Kidney capillary endothelial cell (primary cell): ENCODE data around the gene CACNA2D2.
A peak's percentile ranks its signal among the peaks of the same experiment; 100 is the strongest.

Source experiments
- DNase-seq: peaks from one replicate; pipeline ENCODE4 v3.0.0-alpha.2; 2018; ENCODE audit warnings: low spot score

Gene CACNA2D2

DNA sequence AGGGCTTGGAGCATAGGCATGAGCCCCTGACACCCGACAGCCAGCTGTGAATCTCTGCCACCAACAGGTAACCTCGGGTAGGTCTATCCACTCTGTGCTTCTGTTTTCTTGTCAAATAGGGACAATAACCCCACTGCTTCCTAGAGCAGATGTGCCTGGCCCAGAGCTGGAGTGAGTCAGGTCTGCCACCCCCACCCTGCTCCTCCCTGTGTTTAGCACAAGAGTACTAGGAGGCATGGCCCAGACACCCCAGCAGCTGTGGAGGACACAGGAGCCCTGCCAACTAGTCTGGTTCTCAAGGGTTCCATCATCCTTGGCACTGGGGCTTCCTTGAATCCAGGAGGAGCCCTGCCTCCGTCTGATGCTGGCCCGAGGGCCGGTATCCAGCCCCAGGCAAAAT is 110.4 kb downstream of the CACNA2D2 start:
- DNase-seq = no peak

DNA sequence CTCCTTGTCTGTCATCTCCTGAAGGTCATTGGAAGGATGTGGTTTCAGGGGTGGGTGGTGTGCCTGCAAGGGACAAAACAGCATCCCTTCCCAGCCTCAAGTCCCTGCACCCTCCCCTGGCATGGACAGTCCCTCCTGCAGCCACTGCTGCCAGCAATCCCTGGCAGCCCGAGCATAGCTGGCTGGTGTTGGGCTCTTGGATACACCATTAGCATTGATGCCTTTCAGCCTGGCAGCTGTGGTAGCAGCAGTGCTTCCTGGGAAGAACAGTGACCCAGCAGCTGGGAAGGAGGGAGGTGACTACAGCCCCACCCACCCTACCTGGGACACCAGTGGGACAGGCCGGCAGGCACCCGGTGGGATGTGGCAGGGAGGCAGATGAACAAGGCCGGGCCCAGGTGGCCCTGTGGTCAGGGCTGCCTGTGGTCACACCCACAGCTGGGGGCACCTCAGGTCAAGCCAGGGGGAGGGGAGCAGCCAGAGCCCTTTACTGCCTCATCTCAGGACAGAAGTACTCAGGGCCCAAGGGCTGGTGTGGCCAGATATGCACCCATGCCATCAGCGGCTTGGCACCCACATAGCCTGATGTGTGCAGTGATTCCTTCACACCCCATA is 111.2 kb downstream of the CACNA2D2 start:
- DNase-seq = no peak

GRCh38 chr3:50390508-50391224 is 112.8 kb downstream of the CACNA2D2 start:
- peak; percentile 32 for DNase-seq

DNA sequence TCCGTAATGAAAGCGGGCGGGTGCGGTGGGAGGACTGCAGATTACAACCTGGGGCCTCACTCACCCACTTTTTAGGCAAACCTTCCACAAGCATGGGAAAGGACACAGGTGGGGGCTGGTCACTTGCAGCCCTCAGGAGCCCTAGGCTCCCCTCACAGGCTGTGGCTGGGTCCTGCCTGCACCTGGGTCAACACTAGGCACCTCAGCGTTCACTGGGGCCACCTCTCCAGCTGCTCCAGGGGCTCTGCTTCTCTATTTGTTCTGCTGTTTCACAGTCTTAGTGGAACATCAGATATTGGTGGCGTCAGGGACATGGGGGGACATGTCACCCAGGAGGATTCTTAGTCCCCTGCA is 114.0 kb downstream of the CACNA2D2 start:
- DNase-seq = no peak

GRCh38 chr3:50388720-50389413 is 114.6 kb downstream of the CACNA2D2 start:
- no peak for DNase-seq

GRCh38 chr3:50388016-50388719 is 115.3 kb downstream of the CACNA2D2 start:
- DNase-seq = no peak

- no peak for DNase-seq
Observed at GRCh38 chr3:50385754-50386153, 117.7 kb downstream of the CACNA2D2 start.

DNA sequence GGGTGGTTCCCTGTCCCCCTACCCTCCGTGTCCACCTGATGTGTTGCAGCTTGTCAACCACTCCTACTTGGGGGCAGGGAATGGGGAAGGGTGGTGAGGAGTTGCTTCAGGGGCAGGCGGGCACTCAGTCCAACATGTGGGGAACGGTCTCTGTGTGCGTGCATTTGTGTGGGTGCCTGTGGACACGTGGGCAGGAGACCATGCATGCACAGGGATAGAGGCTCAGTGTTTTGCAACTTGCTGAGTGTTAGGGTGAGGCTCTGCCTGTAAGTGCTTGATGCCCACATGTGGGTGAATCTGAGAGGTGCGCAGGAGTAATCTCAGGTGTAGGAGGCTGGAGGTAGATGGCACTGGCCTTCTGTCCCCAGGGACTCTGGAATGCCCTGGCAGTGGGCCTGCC is 119.7 kb downstream of the CACNA2D2 start:
- DNase-seq = no peak

GRCh38 chr3:50382722-50383121 is 120.7 kb downstream of the CACNA2D2 start:
- DNase-seq = no peak

GRCh38 chr3:50381383-50381782 is 122.1 kb downstream of the CACNA2D2 start:
- DNase-seq = no peak

DNA sequence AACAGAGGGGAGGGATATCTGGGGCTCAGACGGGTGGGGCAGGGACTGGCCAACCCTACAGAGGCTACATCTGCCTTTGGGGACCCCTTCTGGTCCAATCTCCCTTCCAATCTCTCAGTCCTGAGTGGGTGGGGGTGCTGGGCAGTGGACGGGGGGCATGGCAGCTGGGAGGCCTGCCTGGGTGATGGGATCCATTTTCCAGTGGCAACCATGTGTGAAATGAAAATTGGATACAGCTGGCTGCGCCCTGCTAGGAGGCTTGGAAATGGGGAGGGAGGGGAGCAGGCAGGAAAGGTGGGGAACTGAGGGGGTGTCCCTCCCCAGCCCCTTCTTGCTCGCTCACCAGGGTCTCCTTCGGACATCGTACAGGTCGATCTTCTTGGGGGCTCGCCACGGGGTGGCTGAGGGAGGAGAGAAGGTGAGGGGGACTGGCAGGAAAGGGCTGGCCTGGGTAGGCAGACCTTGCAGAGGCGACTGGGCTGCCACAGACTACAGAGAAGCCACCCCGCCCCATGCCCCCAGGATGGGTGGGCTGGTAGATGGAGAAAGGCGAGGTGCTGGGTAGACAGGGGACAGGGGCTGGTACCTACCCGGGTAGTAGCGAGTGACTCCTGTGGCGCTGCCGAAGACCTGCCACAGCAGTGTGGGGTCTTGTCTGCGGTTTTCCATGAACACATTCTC is 122.9 kb downstream of the CACNA2D2 start:
- DNase-seq = no peak

- no peak for DNase-seq
Observed at GRCh38 chr3:50378757-50379156, 124.7 kb downstream of the CACNA2D2 start.

GRCh38 chr3:50378024-50378423 is 125.4 kb downstream of the CACNA2D2 start:
- DNase-seq = no peak

GRCh38 chr3:50375258-50375931 is 128.0 kb downstream of the CACNA2D2 start:
- DNase-seq = no peak

- DNase-seq = no peak
Observed at GRCh38 chr3:50374363-50375257, 128.8 kb downstream of the CACNA2D2 start.

- no peak for DNase-seq
Observed at GRCh38 chr3:50373146-50374051, 130.0 kb downstream of the CACNA2D2 start.

GRCh38 chr3:50372349-50372748 is 131.1 kb downstream of the CACNA2D2 start:
- DNase-seq = no peak

DNA sequence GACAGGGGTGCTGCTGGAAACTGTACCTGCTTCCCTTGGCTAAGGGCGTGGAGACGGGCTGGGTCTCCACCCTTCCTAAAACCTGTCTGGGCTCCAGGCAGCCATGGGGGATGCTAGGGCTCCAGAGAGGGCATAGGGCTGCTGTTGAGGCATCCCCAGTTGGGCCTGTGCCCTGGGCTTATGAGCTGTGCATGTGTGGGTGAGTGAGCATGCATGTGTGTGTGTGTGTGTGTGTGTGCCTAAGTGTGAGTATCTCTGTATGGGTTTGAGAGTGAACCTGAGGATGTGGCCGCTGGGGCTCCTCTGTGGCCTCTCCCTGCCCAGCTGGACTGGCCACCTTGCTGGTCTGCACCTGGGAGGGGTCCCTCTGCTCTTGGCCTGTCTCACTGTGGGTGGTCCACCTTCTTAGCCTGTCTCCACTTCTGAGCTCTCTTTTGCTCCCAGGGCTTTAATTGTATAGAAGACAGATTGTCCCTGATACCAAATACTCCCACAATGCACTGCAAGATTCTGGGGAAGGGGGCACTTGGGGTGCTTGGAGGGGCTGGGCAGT is 132.2 kb downstream of the CACNA2D2 start:
- DNase-seq = no peak

- no peak for DNase-seq
Observed at GRCh38 chr3:50370594-50370993, 132.8 kb downstream of the CACNA2D2 start.
